ENCODE measurements around the gene ZFHX3.

Gene ZFHX3

DNA sequence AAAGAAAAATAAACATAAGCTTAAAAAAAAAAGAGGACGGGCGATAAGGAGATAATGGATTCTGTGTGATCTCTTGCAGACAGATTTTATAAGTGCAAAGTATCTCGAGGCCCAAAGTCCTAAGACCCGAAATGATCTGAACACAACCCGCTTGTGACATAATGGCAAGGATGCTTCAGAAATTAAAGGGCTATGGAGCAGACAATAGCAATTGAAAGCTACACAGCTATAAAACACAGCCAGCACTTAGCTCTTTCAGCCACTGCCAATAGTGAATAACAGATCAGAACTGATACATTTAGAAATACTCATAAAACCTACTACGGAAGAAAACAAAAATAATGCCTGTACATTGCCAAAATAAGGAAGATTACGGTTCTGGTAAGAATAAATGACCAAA is 117.5 kb downstream of the ZFHX3 start:
- TF ChIP-seq, protein P1, sequence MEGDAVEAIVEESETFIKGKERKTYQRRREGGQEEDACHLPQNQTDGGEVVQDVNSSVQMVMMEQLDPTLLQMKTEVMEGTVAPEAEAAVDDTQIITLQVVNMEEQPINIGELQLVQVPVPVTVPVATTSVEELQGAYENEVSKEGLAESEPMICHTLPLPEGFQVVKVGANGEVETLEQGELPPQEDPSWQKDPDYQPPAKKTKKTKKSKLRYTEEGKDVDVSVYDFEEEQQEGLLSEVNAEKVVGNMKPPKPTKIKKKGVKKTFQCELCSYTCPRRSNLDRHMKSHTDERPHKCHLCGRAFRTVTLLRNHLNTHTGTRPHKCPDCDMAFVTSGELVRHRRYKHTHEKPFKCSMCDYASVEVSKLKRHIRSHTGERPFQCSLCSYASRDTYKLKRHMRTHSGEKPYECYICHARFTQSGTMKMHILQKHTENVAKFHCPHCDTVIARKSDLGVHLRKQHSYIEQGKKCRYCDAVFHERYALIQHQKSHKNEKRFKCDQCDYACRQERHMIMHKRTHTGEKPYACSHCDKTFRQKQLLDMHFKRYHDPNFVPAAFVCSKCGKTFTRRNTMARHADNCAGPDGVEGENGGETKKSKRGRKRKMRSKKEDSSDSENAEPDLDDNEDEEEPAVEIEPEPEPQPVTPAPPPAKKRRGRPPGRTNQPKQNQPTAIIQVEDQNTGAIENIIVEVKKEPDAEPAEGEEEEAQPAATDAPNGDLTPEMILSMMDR (IDR thresholded peaks at IDR 0.05; ENCODE audit: control extremely low read depth, extremely low read depth, low read depth, missing control alignments): no peak
- no peak for DNase-seq (ENCODE audit: extremely low spot score)
- ChIA-PET CTCF (interaction anchor here (1.9 to 2.0 kb wide), 2 partner anchors 22 to 74 kb away, joined by 5 read pairs; no protein-coding TSS in a partner anchor), POLR2A (no interaction called here)

DNA sequence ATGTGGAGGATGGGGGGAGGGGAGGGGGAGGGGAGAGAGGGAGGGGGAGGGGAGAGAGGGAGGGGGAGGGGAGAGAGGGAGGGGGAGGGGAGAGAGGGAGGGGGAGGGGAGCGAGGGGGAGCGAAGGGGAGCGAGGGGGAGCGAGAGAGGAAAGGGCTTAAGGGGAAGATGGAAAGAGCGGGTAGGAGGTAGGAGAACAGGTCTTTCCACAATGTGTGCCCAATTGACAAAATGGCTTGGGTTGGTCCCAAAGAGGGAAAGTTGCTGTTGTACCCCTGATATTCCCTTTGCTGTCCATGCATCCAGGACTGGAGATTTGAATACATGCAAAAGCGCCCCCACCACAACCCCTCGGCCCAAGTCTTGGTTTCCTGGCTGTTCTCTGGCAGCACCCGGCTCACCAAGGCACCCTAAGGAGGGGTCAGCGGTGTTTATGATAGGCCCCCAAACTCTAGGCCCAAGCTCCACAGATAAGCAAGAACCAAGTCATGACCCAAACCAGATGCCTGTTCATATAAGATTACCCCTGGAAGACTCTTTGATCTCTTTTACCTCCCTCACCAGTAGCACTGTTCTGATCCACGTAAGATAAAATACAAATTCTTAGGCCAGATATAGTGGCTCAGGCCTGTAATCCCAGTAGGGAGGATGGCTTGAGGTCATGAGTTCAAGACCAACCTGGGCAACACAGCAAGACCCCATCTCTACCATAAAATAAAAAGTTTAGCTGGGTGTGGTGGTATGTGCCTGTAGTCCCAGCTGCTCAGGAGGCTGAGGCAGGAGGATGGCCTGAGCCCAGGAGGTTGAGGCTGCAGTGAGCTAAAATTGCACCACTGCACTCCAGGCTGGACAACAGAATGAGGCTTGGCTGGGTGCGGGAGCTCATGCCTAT is 119.6 kb downstream of the ZFHX3 start:
- CTCF ChIA-PET: interaction anchor here (1.9 to 2.0 kb wide), 2 partner anchors 24 to 72 kb away, joined by 5 read pairs; no protein-coding TSS in a partner anchor
- POLR2A ChIA-PET: no interaction called here
- TF ChIP-seq, protein P1 (IDR thresholded peaks at IDR 0.05; ENCODE audit: control extremely low read depth, extremely low read depth, low read depth, missing control alignments): no peak
- DNase-seq (ENCODE audit: extremely low spot score): no peak

DNA sequence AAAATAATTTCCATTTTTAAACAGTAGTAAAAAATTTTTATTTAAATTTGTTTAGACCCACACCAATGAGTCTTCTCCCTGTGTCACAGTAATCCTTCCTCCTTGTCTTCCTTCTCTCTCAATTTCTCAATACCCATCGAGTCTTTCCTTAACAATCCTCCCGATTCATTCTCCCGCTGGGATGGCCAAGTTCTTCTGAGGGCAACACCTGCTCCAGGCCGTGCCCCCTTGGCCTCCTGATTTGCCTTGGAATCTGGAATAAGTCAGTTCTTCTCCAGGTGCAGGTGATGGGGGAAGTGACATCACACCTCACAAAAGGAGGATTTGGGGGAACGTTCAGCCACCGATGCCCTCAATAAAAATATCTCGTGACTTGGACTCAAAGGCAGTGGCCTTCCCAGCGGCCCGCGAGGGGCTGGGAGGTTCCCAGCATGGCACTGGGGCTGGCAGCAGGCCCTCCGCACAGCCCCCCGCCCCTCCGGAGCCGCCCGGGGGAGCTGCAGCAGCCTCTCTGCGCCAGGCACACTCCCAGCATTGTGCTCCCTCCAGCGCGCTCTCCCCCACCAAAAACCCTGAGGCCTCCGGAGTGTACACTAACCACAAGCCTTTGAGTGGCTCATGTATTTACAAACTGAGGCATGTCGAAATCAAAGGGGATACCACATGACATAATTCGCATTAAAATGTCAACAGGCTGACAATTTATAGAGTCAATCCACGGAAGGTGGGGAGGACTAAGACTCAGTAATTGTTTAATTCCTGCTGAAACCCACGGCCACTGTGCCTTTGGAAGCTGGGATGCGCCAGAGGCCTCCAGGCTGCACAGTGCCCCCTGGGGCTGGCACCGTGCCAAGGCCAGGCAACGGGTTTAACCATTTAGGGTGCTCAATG is 120.5 kb downstream of the ZFHX3 start:
- ChIA-PET POLR2A (no interaction called here), CTCF (no interaction called here)
- DNase-seq (ENCODE audit: extremely low spot score): no peak
- TF ChIP-seq, protein P1 (IDR thresholded peaks at IDR 0.05; ENCODE audit: control extremely low read depth, extremely low read depth, low read depth, missing control alignments): no peak

DNA sequence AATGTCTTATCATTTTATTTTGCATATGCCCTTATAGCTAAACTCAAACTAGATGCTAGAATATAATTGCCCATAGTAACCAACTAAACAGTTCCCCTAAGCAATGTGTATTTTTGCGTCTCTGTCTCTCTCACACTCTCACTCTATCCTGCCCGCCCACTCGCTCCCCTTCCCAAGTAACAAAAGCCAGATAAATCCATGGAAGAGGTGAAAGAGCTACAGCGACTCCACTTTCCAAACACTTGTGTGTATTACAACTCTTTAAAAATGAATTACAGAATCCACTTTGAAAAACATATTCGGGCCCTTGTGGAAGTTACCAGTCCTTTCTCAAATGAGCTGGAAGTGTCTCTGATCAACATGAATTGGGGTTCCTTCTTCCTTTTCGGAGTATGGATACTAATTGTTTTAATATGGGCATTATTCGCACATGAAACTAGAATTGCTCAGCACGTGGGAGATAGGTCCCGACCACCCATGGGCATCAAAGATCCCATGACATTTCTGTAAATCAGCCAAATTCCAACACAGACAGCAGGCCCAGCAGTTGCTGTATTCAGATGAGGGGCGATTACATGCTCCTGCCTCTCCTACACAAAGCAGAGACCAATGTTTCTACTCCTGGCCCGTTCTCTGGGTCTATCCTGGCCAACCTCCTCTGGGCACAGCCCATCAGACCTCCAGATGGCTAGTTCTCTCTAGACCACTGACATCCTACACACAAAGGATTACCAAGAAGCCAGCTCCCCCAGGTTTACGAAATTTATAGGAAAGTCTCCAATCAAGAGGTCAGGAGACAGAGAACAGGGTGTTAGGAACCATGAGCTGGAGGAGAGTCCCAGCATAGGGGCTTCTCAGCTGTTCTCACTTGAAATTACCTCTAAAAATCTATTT is 121.5 kb downstream of the ZFHX3 start:
- DNase-seq (ENCODE audit: extremely low spot score): no peak
- TF ChIP-seq, protein P1 (IDR thresholded peaks at IDR 0.05; ENCODE audit: control extremely low read depth, extremely low read depth, low read depth, missing control alignments): no peak
- CTCF ChIA-PET: interaction anchor here (1.2 kb wide), 1 partner anchor 20 kb away, joined by 3 read pairs; no protein-coding TSS in a partner anchor
- POLR2A ChIA-PET: no interaction called here

GRCh38 chr16:72925631-72925979 is 122.3 kb downstream of the ZFHX3 start:
- no peak for DNase-seq (ENCODE audit: extremely low spot score)
- POLR2A ChIA-PET: no interaction called here
- CTCF ChIA-PET: interaction anchor here (1.2 kb wide), 1 partner anchor 21 kb away, joined by 3 read pairs; no protein-coding TSS in a partner anchor
- TF ChIP-seq, protein P1 (IDR thresholded peaks at IDR 0.05; ENCODE audit: control extremely low read depth, extremely low read depth, low read depth, missing control alignments): no peak

All from GM10248 (cell line).